Measurements from ENCODE around the gene CACNA1E.

GRCh38 chr1:181821701-181822100, 338.4 kb downstream of the CACNA1E start:
- no peak for TF ChIP-seq CTCF (IDR thresholded peaks at IDR 0.05)
- no peak for TF ChIP-seq POLR2A (IDR thresholded peaks at IDR 0.05)
